Measurements from ENCODE around the gene ATF6. TPM values are rescaled to one million over a fixed set of nuclear protein-coding genes. Genes with fewer than 3 reads are reported as not detected.

The ATF6 gene
- total RNA-seq, 1 donor from 2014 or later: 31.3 TPM

DNA sequence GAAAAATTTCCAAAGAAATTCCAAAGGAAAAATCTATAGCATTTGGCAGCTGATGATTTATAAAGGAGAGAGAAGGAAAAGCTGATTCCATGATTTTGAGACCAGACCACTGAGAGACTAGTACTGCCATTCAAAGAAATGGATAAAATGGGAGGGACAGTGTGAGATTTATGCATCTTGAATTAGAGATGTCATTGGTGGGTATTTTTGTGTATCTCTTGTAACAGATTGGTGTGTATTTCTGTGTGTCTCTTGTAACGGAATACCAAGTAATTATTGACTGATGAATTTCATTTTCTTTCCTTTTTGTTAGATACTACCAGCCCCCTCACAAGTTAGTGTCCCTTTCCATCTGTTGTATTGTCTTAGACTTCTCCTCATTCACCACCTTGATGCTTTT lies 155.4 kb downstream of the ATF6 start:
- ATAC-seq (no peak), DNase-seq (no peak)
- TF ChIP-seq, protein P1, sequence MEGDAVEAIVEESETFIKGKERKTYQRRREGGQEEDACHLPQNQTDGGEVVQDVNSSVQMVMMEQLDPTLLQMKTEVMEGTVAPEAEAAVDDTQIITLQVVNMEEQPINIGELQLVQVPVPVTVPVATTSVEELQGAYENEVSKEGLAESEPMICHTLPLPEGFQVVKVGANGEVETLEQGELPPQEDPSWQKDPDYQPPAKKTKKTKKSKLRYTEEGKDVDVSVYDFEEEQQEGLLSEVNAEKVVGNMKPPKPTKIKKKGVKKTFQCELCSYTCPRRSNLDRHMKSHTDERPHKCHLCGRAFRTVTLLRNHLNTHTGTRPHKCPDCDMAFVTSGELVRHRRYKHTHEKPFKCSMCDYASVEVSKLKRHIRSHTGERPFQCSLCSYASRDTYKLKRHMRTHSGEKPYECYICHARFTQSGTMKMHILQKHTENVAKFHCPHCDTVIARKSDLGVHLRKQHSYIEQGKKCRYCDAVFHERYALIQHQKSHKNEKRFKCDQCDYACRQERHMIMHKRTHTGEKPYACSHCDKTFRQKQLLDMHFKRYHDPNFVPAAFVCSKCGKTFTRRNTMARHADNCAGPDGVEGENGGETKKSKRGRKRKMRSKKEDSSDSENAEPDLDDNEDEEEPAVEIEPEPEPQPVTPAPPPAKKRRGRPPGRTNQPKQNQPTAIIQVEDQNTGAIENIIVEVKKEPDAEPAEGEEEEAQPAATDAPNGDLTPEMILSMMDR (IDR thresholded peaks at IDR 0.05): no peak
- no peak overlapping the region for H3K4me3 ChIP-seq
- peaks cover 4% of the 10 kb centered on the region for H3K36me3 ChIP-seq
- no peak overlapping the region for H3K27ac ChIP-seq
- no peaks in the 10 kb centered on the region for H3K27me3 ChIP-seq (ENCODE audit: low read depth)
- intact Hi-C loops (cut with DNase I): no loop called here
- no peaks in the 10 kb centered on the region for H3K9me3 ChIP-seq
- H3K4me1 ChIP-seq: no peaks in the 10 kb centered on the region

DNA sequence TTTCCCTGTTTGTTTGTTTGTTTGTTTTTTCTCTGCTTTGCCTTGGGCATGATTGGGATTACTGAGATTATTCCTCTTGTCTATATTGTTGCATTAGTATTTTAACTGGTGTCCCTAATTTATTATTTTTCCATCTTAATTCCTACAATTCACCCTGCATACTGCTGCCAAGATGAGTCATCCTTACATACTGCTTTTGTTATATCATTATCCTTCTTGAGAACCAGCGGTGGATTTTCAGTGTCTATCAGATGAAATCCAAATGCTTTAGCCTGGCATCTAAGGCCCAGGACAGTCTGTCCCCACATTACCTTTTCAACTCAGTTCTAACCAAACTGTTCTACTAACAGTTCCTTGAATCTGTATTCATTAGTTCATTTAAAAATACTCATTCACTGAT lies 155.9 kb downstream of the ATF6 start:
- H3K4me3 ChIP-seq: no peak overlapping the region
- intact Hi-C loops (cut with DNase I): no loop called here
- H3K36me3 ChIP-seq: peaks cover 3% of the 10 kb centered on the region
- no peak overlapping the region for H3K27ac ChIP-seq
- H3K27me3 ChIP-seq (ENCODE audit: low read depth): no peaks in the 10 kb centered on the region
- H3K9me3 ChIP-seq: no peaks in the 10 kb centered on the region
- TF ChIP-seq, protein P1 (IDR thresholded peaks at IDR 0.05): no peak
- ATAC-seq (no peak), DNase-seq (no peak)
- H3K4me1 ChIP-seq: no peaks in the 10 kb centered on the region

DNA sequence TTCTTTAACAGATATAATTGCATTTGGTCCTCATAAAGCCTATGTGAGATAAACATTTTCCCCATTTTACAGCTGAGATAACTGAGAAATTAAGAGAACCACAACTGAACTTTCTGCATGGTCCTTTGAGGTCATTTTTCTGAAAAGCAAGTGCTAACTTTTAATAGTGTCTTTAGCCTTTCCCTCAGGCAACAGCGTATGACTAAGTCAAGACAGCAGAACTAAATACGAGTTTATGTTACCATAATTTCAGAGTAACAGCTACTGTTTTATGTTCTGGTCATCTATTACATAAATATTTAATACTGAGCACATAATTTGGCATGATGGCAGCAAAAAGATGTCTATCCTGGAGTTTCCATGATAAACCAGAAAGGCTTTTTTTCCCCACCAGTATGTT lies 161.9 kb downstream of the ATF6 start:
- no peaks in the 10 kb centered on the region for H3K27me3 ChIP-seq (ENCODE audit: low read depth)
- no peak for DNase-seq
- no peaks in the 10 kb centered on the region for H3K9me3 ChIP-seq
- no peak overlapping the region for H3K27ac ChIP-seq
- TF ChIP-seq, protein P1 (IDR thresholded peaks at IDR 0.05): no peak
- H3K4me1 ChIP-seq: peaks cover 4% of the 10 kb centered on the region
- no peak overlapping the region for H3K4me3 ChIP-seq
- no peaks in the 10 kb centered on the region for H3K36me3 ChIP-seq
- intact Hi-C loops (cut with DNase I): no loop called here
- ATAC-seq: no peak

DNA sequence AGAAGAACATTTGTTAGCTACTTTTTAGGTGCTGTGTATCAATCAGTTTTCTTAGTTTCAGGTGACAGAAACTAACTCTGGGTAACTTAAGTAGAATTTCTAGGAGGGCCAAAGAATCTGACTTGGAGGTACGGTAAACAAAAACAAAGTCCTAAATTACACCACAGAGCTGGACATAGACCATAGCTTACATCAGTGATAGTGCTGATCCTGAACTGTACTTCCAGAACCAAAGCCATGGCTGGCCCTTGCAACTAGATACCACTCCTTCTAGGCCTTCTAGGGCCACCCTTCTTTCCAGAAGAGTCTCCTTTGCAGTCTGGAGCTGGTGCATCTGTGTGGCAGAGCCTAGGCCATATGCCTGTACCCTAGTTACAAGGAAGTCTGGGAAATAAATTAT lies 163.0 kb downstream of the ATF6 start:
- no peaks in the 10 kb centered on the region for H3K27me3 ChIP-seq (ENCODE audit: low read depth)
- no peak overlapping the region for H3K4me3 ChIP-seq
- TF ChIP-seq, protein P1 (IDR thresholded peaks at IDR 0.05): no peak
- no peak overlapping the region for H3K27ac ChIP-seq
- peaks cover 4% of the 10 kb centered on the region for H3K4me1 ChIP-seq
- ATAC-seq (no peak), DNase-seq (no peak)
- intact Hi-C loops (cut with DNase I): no loop called here
- no peaks in the 10 kb centered on the region for H3K9me3 ChIP-seq
- no peaks in the 10 kb centered on the region for H3K36me3 ChIP-seq

DNA sequence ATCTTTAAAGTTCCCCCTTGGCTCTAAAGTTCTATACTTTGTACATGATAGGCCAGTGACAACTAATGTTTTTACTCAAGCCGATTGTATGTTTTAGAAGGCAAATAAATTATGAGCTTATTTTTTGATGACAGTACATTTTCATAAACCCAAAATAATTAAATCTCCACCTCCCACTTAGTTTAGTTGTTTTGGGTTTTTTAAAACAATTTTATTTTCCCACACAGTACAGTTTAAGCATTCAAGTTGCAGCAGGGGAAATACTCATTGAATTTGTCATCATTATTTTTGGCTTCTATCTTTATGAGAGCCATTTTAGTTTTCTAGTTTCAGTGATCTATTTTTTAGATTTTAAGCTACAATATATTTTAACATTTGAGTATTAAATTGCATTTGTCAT lies 163.9 kb downstream of the ATF6 start:
- ATAC-seq (no peak), DNase-seq (no peak)
- peaks cover 4% of the 10 kb centered on the region for H3K4me1 ChIP-seq
- H3K27me3 ChIP-seq (ENCODE audit: low read depth): no peaks in the 10 kb centered on the region
- TF ChIP-seq, protein P1 (IDR thresholded peaks at IDR 0.05): no peak
- H3K9me3 ChIP-seq: no peaks in the 10 kb centered on the region
- intact Hi-C loops (cut with DNase I): no loop called here
- no peaks in the 10 kb centered on the region for H3K36me3 ChIP-seq
- no peak overlapping the region for H3K4me3 ChIP-seq
- H3K27ac ChIP-seq: no peak overlapping the region

DNA sequence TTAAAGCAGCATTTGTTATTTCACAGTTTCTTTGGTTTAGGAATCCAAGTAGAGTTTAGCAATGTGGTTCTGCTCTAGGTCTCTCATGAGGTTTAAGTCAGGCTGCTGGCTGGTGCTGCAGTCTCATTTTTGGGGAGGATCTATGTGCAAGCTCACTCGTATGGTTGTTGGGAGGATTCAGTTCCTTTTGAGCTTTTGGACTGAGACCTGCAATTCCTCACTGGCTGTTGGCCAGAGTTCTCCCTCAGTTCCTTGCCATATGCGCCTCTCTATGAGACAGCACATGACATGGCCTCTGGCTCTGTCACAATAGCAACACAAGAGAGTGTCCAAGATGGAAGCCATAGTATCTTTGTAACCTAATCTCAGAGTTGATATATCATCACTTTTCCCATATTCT lies 166.5 kb downstream of the ATF6 start:
- H3K27me3 ChIP-seq (ENCODE audit: low read depth): no peaks in the 10 kb centered on the region
- H3K36me3 ChIP-seq: no peaks in the 10 kb centered on the region
- ATAC-seq (no peak), DNase-seq (no peak)
- intact Hi-C loops (cut with DNase I): no loop called here
- TF ChIP-seq, protein P1 (IDR thresholded peaks at IDR 0.05): no peak
- H3K27ac ChIP-seq: no peak overlapping the region
- H3K4me3 ChIP-seq: no peak overlapping the region
- peaks cover 4% of the 10 kb centered on the region for H3K4me1 ChIP-seq
- H3K9me3 ChIP-seq: no peaks in the 10 kb centered on the region
